Effector CD8-positive, alpha-beta T cell (primary cell): ENCODE data around the gene IRF2.

Source experiments
- DNase-seq: peaks from one replicate; lab custom pipeline; 2025; lab: John Stamatoyannopoulos, UW
- total RNA-seq, 4 experiments: gene quantifications; one replicate each; lab custom pipeline; 2026; lab: John Stamatoyannopoulos, UW

The IRF2 gene
- 89.9 to 112 (median 99.7) reads per million in 4 experiments for total RNA-seq

GRCh38 chr4:184474263-184475095, at the start of gene IRF2:
Gene IRF2 (minus strand): TSS chr4:184474550. CDS start chr4:184429064, 45,486 bp downstream.
- DNase-seq: peak; percentile 93

- DNase-seq: no peak
Measured at GRCh38 chr4:184515606-184516005, 41.3 kb upstream of the IRF2 start.

GRCh38 chr4:184514121-184514988, 40.0 kb upstream of the IRF2 start:
- DNase-seq: no peak

GRCh38 chr4:184513802-184514120, 39.4 kb upstream of the IRF2 start:
- DNase-seq: no peak

GRCh38 chr4:184511156-184511555, 36.8 kb upstream of the IRF2 start:
- no peak for DNase-seq

- no peak for DNase-seq
Measured at GRCh38 chr4:184510401-184510800, 36.1 kb upstream of the IRF2 start.

GRCh38 chr4:184506527-184507121, 32.3 kb upstream of the IRF2 start:
- DNase-seq: no peak

GRCh38 chr4:184504385-184504784, 30.0 kb upstream of the IRF2 start:
- no peak for DNase-seq

GRCh38 chr4:184503869-184504300, 29.5 kb upstream of the IRF2 start:
- no peak for DNase-seq

GRCh38 chr4:184500748-184501589, 26.6 kb upstream of the IRF2 start:
- DNase-seq: no peak

GRCh38 chr4:184499996-184500395, 25.6 kb upstream of the IRF2 start:
- DNase-seq: no peak

- DNase-seq: no peak
Measured at GRCh38 chr4:184498598-184498997, 24.2 kb upstream of the IRF2 start.

GRCh38 chr4:184489771-184490170, 15.4 kb upstream of the IRF2 start:
- no peak for DNase-seq

GRCh38 chr4:184487503-184487902, 13.2 kb upstream of the IRF2 start:
- DNase-seq: no peak

GRCh38 chr4:184485279-184485678, 10.9 kb upstream of the IRF2 start:
- DNase-seq: no peak

GRCh38 chr4:184481544-184481943, 7.2 kb upstream of the IRF2 start:
- DNase-seq: no peak

GRCh38 chr4:184479516-184479950, 5.2 kb upstream of the IRF2 start:
- DNase-seq: no peak

- DNase-seq: no peak
Measured at GRCh38 chr4:184477201-184477999, 3.0 kb upstream of the IRF2 start.

GRCh38 chr4:184476695-184477094, 2.3 kb upstream of the IRF2 start:
- no peak for DNase-seq

- DNase-seq: no peak
Measured at GRCh38 chr4:184475498-184475897, 1.1 kb upstream of the IRF2 start.

- DNase-seq: peak; percentile 37
Measured at GRCh38 chr4:184475096-184475461, 729 bp upstream of the IRF2 start.
